NCI-H2196 (cell line): ENCODE measurements around the gene CERS6.
"Not testable (repeated sequence)": the region's sequence is repeated elsewhere in the genome, so short reads cannot be mapped to it uniquely, and the experiment has no call there.

ENCODE experiments used
- DNase-seq: peaks from one replicate; lab custom pipeline; 2025; ENCODE audit not compliant: unreplicated experiment; lab: John Stamatoyannopoulos, UW

CERS6 gene

GRCh38 chr2:168495524-168495923 is 39.5 kb downstream of the CERS6 start:
- no peak for DNase-seq

- DNase-seq = no peak
These were observed 40.8 kb downstream of the CERS6 start for GRCh38 chr2:168496906-168497305.

DNA sequence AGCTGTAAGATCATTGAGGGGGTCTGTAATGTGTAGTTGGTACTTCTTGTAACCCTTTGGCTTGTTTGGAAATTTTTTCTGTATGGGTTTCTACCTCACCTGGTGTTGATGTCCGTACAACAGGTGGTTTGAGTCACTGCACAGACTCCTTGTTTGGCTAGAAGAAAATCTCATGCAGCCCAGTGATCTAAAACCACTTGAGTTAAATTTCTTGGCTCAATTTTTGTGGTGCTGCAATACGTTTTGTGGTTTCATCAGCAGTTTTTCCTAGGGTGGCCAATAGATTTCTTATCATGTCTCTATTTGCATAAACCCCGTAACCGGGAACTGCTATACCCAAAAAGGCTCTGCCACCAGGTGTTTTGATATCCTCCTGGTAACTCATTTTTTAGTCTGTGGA is 43.4 kb downstream of the CERS6 start:
- DNase-seq = no peak

DNA sequence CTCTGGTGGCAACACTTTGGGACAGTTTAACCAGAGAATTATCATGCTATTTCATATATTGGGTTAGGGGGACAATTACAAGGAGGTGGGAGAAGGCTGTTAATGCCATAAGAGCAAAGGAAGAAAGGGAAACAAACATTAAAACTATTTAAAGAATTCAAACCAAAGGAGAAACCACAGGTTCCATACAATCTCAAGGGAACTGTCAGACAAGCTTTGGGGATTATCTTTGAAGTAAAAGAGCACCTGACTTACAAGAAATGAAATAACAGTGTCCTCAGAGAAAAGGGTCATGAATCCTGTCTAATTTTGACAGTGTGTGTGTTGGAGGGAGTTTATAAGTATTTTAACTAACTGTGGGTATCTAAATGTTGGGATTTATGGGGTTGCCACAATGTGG is 44.4 kb downstream of the CERS6 start:
- no peak for DNase-seq

GRCh38 chr2:168501466-168502065 is 45.5 kb downstream of the CERS6 start:
- DNase-seq = no peak

GRCh38 chr2:168502852-168503251 is 46.8 kb downstream of the CERS6 start:
- DNase-seq = not testable (repeated sequence)

DNA sequence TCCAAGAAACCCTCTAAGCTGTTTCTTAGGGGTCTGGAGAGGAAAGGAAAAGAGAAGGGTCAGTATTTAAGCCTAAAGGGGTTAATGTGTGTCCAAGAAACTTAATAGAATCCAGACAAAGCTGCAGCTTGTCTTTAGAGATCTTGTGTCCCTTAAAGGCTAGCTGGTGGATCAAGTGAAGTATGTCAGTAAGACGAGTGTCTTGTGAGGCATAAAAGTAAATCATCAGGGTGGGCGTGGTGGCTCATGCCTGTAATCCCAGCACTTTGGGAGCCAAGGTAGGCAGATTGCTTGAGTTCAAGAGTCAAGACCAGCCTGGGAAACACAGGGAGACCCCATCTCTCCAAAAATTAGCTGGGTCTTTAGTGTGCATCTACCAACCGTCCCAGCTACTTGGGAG is 47.8 kb downstream of the CERS6 start:
- DNase-seq = no peak

- DNase-seq = no peak
These were observed 48.3 kb downstream of the CERS6 start for GRCh38 chr2:168504323-168504722.

GRCh38 chr2:168510125-168510756 is 54.2 kb downstream of the CERS6 start:
- DNase-seq = no peak

GRCh38 chr2:168514692-168515091 is 58.6 kb downstream of the CERS6 start:
- no peak for DNase-seq

DNA sequence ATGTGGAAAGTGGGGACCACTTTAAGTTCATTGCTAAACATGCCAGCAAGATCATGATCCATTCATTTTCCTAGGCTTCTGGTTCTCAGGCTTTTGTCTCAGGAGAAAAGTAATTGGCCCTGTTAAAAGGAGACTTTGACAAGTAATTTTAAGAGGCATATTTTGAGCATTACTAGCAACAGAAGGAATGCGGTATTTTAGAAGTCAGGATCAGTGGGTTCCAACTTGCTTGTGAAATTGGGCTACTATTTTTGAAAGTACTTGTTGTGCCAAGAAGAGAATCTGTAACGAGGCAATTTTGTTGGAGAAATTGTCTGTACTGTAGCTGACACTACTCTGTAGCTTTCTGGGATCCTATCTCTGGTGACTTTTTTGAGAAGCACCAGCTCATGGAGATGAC is 59.4 kb downstream of the CERS6 start:
- DNase-seq = no peak

DNA sequence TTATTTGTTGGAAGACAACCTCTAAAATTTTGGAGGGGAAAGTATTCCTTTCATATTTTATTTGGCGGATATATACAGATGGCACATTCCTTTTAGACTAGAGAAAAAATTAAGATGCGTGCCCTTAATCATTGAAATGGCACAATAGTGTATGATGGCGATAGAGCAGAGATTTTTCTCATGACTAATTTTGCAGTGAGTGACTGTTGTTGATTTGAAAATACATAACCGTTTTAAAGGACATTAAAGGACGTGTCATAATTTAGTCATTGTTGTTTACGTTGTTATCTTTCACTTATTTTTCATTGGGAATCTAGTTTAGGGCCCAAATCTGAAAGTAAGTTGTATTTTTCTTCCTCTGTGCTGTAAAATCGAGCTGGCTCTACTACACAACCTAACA is 61.7 kb downstream of the CERS6 start:
- DNase-seq = no peak

- no peak for DNase-seq
These were observed 62.5 kb downstream of the CERS6 start for GRCh38 chr2:168518555-168519066.

- no peak for DNase-seq
These were observed 63.6 kb downstream of the CERS6 start for GRCh38 chr2:168519534-168520308.

GRCh38 chr2:168521053-168521741 is 65.1 kb downstream of the CERS6 start:
- DNase-seq = no peak

DNA sequence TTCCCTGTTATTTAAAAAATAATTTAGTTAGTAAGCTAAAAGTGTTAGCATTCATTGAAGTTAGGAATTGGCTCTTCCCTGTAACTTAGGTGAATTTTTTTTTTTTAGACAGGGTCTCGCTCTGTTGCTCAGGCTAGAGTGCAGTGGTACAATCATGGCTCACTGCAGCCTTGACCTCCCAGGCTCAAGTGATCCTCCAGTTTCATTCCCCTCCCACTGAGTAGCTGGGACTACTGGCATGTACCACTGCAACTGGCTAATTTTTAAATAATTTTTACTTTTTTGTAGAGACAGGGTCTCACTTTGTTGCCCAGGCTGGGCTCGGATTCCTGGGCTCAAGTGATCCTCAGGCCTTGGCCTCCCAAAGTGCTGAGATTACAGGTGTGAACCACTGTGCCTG is 66.4 kb downstream of the CERS6 start:
- DNase-seq = no peak

- DNase-seq = no peak
These were observed 67.9 kb downstream of the CERS6 start for GRCh38 chr2:168524005-168524404.

- no peak for DNase-seq
These were observed 68.9 kb downstream of the CERS6 start for GRCh38 chr2:168525020-168525419.

DNA sequence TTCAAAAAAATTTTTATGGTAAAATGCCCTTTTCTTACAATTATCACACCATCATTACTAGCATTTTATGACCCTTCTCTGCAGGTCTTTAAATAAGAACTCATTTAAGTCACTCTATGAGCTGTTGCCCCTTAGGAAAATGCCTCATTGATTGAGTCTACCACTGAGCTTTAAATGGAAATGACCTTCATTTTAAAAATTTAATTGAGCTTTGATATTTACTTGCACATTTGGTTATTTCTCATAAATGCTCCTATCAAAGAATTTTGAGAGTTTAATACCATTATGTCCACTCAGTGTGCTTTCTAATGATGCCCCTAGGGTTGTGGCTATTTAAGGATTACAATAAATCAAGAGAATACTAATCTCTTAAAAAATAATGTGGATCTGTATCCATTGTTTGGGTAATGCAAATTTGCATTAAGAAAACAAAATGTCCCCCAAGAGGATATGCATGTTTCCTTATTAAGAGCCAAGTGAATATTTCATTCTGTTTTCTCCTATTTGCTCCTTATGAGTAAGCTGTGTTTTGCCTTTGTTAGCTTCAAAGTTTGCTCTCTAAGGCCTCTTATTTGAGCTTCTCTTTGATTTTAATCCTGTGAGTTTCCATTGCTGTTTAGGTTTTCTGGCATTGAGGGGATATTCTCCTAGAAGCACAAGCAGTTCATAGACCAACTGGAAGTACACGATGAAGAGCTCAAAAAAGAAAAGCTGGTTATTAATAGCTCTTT is 69.8 kb downstream of the CERS6 start:
- no peak for DNase-seq

DNA sequence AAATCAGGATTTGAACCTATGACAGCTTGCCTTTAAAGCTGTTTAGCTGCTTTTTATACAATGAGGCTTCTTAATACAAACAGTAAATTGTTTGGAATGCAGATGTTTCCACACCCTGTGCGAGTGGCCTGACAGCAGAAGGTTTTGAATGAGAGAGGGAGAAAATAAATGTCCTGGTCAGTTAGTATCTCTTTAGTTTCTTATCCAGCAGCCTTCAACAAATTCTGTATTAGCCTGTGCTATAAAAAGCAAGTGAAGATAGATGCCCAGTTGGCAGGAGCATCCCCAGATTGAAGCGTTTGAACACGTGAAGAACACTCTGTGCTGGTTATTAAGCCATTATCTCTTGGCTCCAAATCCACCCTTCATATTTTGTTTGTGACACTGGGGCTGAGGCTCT is 70.6 kb downstream of the CERS6 start:
- DNase-seq = no peak

GRCh38 chr2:168528016-168528415 is 71.9 kb downstream of the CERS6 start:
- DNase-seq = no peak
